Measurements from ENCODE around the gene CYP3A4.
"Not testable (repeated sequence)": the region's sequence is repeated elsewhere in the genome, so short reads cannot be mapped to it uniquely, and the experiment has no call there.

CYP3A4 gene

DNA sequence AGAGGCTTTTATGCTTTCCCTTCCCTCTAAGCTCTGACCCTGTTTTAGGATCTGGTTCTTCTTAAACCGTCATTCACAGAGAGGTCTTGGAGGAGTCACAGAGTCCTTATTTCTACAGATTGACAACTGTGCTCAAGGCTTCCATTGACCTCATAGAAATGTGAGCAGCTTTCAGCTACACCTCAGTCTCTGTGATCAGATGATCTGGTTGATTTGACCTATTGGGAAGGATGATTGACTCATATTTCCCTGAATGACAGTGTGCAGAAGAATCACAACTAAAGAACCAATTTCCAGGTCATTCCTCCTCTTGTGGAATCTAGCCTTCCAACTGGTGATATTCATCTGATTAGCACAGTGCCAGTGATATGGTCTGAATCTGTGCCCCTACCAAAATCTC is 3.4 kb downstream of the CYP3A4 start:
- Histone ChIP-seq H3K9me3 (ENCODE audit: severe bottlenecking) (no peaks in the 10 kb centered on the region), H3K27me3 (ENCODE audit: insufficient read depth, low read depth, severe bottlenecking) (peaks cover 13% of the 10 kb centered on the region), H3K4me3 (ENCODE audit: low read depth, low read length) (no peak overlapping the region), H3K36me3 (no peaks in the 10 kb centered on the region), H3K27ac (no peak overlapping the region)
- no peak for DNase-seq
- TF ChIP-seq, protein P1, sequence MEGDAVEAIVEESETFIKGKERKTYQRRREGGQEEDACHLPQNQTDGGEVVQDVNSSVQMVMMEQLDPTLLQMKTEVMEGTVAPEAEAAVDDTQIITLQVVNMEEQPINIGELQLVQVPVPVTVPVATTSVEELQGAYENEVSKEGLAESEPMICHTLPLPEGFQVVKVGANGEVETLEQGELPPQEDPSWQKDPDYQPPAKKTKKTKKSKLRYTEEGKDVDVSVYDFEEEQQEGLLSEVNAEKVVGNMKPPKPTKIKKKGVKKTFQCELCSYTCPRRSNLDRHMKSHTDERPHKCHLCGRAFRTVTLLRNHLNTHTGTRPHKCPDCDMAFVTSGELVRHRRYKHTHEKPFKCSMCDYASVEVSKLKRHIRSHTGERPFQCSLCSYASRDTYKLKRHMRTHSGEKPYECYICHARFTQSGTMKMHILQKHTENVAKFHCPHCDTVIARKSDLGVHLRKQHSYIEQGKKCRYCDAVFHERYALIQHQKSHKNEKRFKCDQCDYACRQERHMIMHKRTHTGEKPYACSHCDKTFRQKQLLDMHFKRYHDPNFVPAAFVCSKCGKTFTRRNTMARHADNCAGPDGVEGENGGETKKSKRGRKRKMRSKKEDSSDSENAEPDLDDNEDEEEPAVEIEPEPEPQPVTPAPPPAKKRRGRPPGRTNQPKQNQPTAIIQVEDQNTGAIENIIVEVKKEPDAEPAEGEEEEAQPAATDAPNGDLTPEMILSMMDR (IDR thresholded peaks at IDR 0.05; ENCODE audit: low read depth, low read length), result no peak

DNA sequence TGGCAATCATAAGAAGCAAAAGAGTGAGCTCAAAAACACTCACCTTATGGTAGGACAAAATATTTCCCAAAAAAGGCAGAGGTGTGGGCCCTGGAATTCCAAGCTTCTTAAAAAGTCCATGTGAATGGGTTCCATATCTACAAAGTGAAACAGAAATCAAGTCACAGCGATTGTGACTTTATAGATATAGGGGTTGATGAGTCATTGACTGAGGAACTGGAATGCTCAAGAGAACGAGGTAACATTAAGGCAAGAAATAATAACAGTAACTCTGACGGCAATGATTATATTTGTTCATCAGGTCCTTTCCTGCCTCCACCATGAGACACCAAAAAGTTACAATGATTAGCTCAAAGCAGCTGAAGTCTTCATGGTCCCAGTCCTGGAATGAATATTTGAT is 4.0 kb downstream of the CYP3A4 start:
- no peaks in the 10 kb centered on the region for H3K36me3 ChIP-seq
- no peaks in the 10 kb centered on the region for H3K9me3 ChIP-seq (ENCODE audit: severe bottlenecking)
- TF ChIP-seq, protein P1 (IDR thresholded peaks at IDR 0.05; ENCODE audit: low read depth, low read length), result no peak
- H3K27ac ChIP-seq, result no peak overlapping the region
- H3K27me3 ChIP-seq (ENCODE audit: insufficient read depth, low read depth, severe bottlenecking), result peaks cover 13% of the 10 kb centered on the region
- H3K4me3 ChIP-seq (ENCODE audit: low read depth, low read length), result no peak overlapping the region
- no peak for DNase-seq

DNA sequence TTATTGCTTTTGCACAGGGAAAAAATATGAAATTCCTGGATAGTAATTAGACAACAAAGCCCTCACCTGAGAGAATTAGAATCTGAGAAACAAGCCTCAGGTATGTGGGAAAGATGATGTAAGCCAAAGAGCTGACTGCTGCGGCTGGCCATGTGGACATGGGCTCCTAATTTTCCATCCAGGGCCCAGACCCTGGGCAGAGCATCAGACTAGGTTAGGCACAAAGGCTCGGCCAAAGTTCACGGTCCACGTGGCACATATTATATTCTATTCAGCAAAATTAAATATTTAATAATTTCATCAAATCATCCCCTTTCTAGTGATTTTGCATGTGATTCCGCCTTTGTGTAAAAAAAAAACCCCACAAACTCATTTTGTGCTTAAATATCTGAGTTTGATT is 5.1 kb downstream of the CYP3A4 start:
- TF ChIP-seq, protein P1 (IDR thresholded peaks at IDR 0.05; ENCODE audit: low read depth, low read length), result no peak
- no peak overlapping the region for H3K27ac ChIP-seq
- no peak overlapping the region for H3K4me3 ChIP-seq (ENCODE audit: low read depth, low read length)
- peaks cover 13% of the 10 kb centered on the region for H3K27me3 ChIP-seq (ENCODE audit: insufficient read depth, low read depth, severe bottlenecking)
- DNase-seq, result no peak
- H3K36me3 ChIP-seq, result no peaks in the 10 kb centered on the region
- H3K9me3 ChIP-seq (ENCODE audit: severe bottlenecking), result no peaks in the 10 kb centered on the region

DNA sequence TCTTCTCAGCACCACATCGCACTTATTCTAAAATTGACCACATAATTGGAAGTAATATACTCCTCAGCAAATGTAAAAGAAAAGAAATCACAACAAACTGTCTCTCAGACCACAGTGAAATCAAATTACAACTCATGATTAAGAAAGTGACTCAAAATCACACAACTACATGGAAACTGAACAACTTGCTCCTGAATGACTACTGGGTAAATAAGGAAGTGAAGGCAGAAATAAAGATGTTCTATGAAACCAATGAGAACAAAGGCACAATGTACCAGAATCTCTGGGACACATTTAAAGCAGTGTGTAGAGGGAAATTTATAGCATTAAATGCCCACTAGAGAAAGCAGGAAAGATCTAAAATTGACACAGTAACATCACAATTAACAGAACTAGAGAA is 10.6 kb downstream of the CYP3A4 start:
- H3K27ac ChIP-seq; H3K9me3 ChIP-seq (ENCODE audit: severe bottlenecking); H3K36me3 ChIP-seq; H3K27me3 ChIP-seq (ENCODE audit: insufficient read depth, low read depth, severe bottlenecking); DNase-seq; H3K4me3 ChIP-seq (ENCODE audit: low read depth, low read length): not testable (repeated sequence)

DNA sequence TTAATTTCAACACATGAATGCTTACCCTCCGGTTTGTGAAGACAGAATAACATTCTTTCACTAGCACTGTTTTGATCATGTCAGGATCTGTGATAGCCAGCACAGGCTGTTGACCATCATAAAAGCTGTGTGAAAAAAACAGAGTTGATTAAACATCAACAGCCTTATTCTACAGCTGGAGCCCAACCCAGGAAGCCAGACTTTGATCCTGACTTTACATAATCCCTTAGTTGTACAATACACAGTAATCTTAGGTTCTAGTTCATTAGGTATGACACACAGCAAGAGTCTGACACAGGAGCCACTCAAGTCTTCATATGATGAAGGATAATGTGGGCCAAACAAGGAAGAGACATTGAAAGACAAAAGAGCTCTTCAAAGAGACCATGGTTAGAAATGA is 11.4 kb downstream of the CYP3A4 start:
- TF ChIP-seq, protein P1 (IDR thresholded peaks at IDR 0.05; ENCODE audit: low read depth, low read length), result no peak
- Histone ChIP-seq H3K27ac (no peak overlapping the region), H3K4me3 (ENCODE audit: low read depth, low read length) (no peak overlapping the region), H3K36me3 (no peaks in the 10 kb centered on the region), H3K27me3 (ENCODE audit: insufficient read depth, low read depth, severe bottlenecking) (peaks cover 5% of the 10 kb centered on the region), H3K9me3 (ENCODE audit: severe bottlenecking) (no peaks in the 10 kb centered on the region)
- no peak for DNase-seq

DNA sequence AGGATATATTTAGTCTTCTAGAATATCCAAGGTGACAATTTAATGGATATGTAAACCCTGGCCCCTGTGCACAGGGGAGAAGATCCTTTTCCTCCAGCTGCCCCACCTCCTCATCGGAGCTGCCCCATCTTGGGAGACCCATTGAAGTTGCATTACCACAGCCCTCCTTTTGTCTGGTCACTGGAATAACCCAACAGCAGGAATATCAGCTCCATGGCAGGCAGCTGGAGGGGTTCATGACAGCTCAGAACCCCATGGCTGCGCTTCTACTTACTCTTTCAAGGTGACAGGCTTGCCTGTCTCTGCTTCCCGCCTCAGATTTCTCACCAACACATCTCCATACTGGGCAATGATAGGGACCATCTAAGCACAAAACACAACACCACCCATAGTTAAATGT is 14.5 kb downstream of the CYP3A4 start:
- not testable (repeated sequence) for H3K27me3 ChIP-seq (ENCODE audit: insufficient read depth, low read depth, severe bottlenecking); H3K36me3 ChIP-seq; H3K27ac ChIP-seq; DNase-seq; H3K9me3 ChIP-seq (ENCODE audit: severe bottlenecking); H3K4me3 ChIP-seq (ENCODE audit: low read depth, low read length)

DNA sequence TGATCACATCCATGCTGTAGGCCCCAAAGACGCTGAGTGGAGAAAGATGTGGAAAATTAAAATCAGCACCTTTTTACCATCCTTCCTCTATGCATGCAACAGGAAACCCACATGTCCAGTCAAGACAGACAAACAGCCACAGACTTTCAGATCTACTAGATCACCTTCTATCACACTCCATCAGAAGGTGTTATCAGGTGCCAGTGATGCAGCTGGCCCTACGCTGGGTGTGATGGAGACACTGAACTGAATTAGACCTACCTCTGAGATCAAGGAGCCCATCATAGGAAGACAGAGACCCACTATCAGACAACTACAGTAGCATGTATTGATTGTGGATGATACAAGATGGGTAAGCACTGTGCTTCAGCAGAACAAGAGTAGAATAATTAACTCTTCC is 15.5 kb downstream of the CYP3A4 start:
- Histone ChIP-seq H3K4me3 (ENCODE audit: low read depth, low read length) (no peak overlapping the region), H3K27ac (no peak overlapping the region), H3K9me3 (ENCODE audit: severe bottlenecking) (no peaks in the 10 kb centered on the region), H3K36me3 (no peaks in the 10 kb centered on the region), H3K27me3 (ENCODE audit: insufficient read depth, low read depth, severe bottlenecking) (peaks cover 14% of the 10 kb centered on the region)
- no peak for DNase-seq
- TF ChIP-seq, protein P1 (IDR thresholded peaks at IDR 0.05; ENCODE audit: low read depth, low read length), result no peak

Data from WERI-Rb-1 (cell line).